Natural killer cell (primary cell): ENCODE data around the gene TMEM82. TPM values are rescaled to one million over a fixed set of nuclear protein-coding genes. Genes with fewer than 3 reads are reported as not detected.

Experiments used
- ATAC-seq, 3 donors: fragments of 150-1000 bp in 2 of 3; fragments of 200-7000 bp in 1 of 3; cut with Tn5 transposase; 1 replicate in 1 of 3; 2 replicates in 2 of 3; pipeline ENCODE4 v1.10.0; 2021; ENCODE audit warnings: mild to moderate bottlenecking in 2 of 3, moderate library complexity in 2 of 3
- DNase-seq, 2 donors: peaks; one replicate each; pipeline versions ENCODE4 v3.0.0 to v3.0.0-alpha.2; 2013 to 2021; ENCODE audit warnings: mixed read lengths in 1 of 2
- H3K27ac ChIP-seq: one replicate; pipeline ENCODE4 v1.5.1; 2013; ENCODE audit warnings: mild to moderate bottlenecking, low read length
- H3K27me3 ChIP-seq: one replicate; pipeline ENCODE4 v1.6.1; 2013; ENCODE audit warnings: low read length; ENCODE audit not compliant: control insufficient read depth, insufficient read depth
- H3K36me3 ChIP-seq: one replicate; pipeline ENCODE4 v1.6.1; 2013; ENCODE audit warnings: low read length; ENCODE audit not compliant: control insufficient read depth, insufficient read depth
- H3K4me1 ChIP-seq: one replicate; pipeline ENCODE4 v1.6.1; 2013; ENCODE audit warnings: low read length; ENCODE audit not compliant: control insufficient read depth, insufficient read depth
- H3K4me3 ChIP-seq: one replicate; pipeline ENCODE4 v1.5.1; 2013; ENCODE audit warnings: low read length
- H3K9me3 ChIP-seq: one replicate; pipeline ENCODE4 v1.6.1; 2013; ENCODE audit warnings: low read length; ENCODE audit not compliant: control insufficient read depth, insufficient read depth
- H3K27ac Mint-ChIP-seq, 2 donors: one replicate each; pipeline ENCODE4 v1.8.0; 2022; ENCODE audit warnings: mild to moderate bottlenecking in 2 of 2, mixed read lengths in 2 of 2, moderate library complexity in 1 of 2
- H3K27me3 Mint-ChIP-seq, 2 donors: one replicate each; pipeline ENCODE4 v1.8.0; 2022; ENCODE audit warnings: low read depth in 2 of 2, mixed read lengths in 2 of 2
- H3K36me3 Mint-ChIP-seq: one replicate; pipeline ENCODE4 v1.8.0; 2022; ENCODE audit warnings: mixed read lengths
- H3K4me1 Mint-ChIP-seq, 2 donors: one replicate each; pipeline ENCODE4 v1.8.0; 2022; ENCODE audit warnings: mixed read lengths in 2 of 2
- H3K4me3 Mint-ChIP-seq: one replicate; pipeline ENCODE4 v1.8.0; 2022; ENCODE audit warnings: mild to moderate bottlenecking, moderate library complexity, mixed read lengths
- H3K9me3 Mint-ChIP-seq, 2 donors: one replicate each; pipeline ENCODE4 v1.8.0; 2022; ENCODE audit warnings: mixed read lengths in 2 of 2
- WGBS: methylation state at CpG from one replicate; pipeline ENCODE4 v1.1.7; 2013; ENCODE audit warnings: missing lambda C conversion rate; ENCODE audit not compliant: insufficient coverage; 5-methylcytosine and 5-hydroxymethylcytosine counted together
- intact Hi-C: fragments of 100-400 bp; cut with micrococcal nuclease; formaldehyde crosslinking; loops from one replicate; pipeline ENCODE4 v1.14.2; 2022
- total RNA-seq, 4 donors: library from RNA; stranded (reverse); fragments of 120-200 nt in 1 of 4; gene quantifications; one replicate each; pipeline versions ENCODE4 v1.2.3 to v1.2.4, GENCODE V29; 2013 to 2022
- TF ChIP-seq, protein P1 (sequence below): fragments of 200-600 bp; IDR thresholded peaks from one replicate; pipeline ENCODE4 v1.8.0; 2022; ENCODE audit warnings: antibody characterized with exemption

TMEM82 gene
- total RNA-seq, 3 donors from 2014 or later (not counting 1 experiment from before 2014, with no cell fraction given), result not detected

DNA sequence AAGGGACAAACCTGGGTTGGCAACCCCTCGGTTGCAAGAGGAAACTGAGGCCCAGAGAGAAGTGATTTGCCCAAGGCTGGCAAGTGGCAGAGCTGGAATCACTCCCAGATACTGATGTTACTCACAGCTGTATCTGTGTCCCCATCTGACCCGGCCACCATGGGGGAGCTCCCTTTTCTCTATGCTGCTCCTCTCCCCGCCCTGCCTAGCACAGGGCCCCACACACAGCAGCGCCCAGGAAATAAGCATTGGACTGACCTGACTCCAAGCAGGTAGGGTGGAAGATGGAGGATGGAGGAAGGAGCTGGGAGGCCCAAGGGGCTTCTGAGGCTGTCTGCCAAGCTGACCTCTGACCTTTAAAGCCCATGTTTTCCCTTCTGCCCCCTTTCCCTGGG, 13.3 kb downstream of the TMEM82 start:
- H3K36me3 ChIP-seq, result no peaks in the 10 kb centered on the region
- DNase-seq, result no peak
- no peaks in the 10 kb centered on the region for H3K9me3 ChIP-seq
- Mint-ChIP-seq H3K27ac (no peak overlapping the region), H3K36me3 (no peaks in the 10 kb centered on the region), H3K4me3 (no peak overlapping the region), H3K4me1 (peaks cover 0 to 5% of the 10 kb centered on the region in 2 donors), H3K27me3 (peaks cover 14 to 34% of the 10 kb centered on the region in 2 donors), H3K9me3 (no peaks in the 10 kb centered on the region)
- ATAC-seq, result no peak
- H3K4me1 ChIP-seq, result peaks cover 10% of the 10 kb centered on the region
- H3K27ac ChIP-seq, result no peak overlapping the region
- no peak overlapping the region for H3K4me3 ChIP-seq
- 78% methylated on average over 4 of the region's 4 CpGs for WGBS
- peaks cover 25% of the 10 kb centered on the region for H3K27me3 ChIP-seq
- TF ChIP-seq, protein P1, sequence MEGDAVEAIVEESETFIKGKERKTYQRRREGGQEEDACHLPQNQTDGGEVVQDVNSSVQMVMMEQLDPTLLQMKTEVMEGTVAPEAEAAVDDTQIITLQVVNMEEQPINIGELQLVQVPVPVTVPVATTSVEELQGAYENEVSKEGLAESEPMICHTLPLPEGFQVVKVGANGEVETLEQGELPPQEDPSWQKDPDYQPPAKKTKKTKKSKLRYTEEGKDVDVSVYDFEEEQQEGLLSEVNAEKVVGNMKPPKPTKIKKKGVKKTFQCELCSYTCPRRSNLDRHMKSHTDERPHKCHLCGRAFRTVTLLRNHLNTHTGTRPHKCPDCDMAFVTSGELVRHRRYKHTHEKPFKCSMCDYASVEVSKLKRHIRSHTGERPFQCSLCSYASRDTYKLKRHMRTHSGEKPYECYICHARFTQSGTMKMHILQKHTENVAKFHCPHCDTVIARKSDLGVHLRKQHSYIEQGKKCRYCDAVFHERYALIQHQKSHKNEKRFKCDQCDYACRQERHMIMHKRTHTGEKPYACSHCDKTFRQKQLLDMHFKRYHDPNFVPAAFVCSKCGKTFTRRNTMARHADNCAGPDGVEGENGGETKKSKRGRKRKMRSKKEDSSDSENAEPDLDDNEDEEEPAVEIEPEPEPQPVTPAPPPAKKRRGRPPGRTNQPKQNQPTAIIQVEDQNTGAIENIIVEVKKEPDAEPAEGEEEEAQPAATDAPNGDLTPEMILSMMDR, result no peak
- intact Hi-C loops, result no loop called here

- H3K4me3 Mint-ChIP-seq, result no peak overlapping the region
- Histone ChIP-seq H3K9me3 (no peaks in the 10 kb centered on the region), H3K36me3 (no peaks in the 10 kb centered on the region), H3K27ac (no peak overlapping the region), H3K4me3 (no peak overlapping the region), H3K27me3 (peaks cover 28% of the 10 kb centered on the region), H3K4me1 (peaks cover 10% of the 10 kb centered on the region)
- 24% methylated on average over 21 of the region's 21 CpGs for WGBS
- ATAC-seq, result no peak
- H3K9me3 Mint-ChIP-seq, result no peaks in the 10 kb centered on the region
- intact Hi-C loops, result no loop called here
- no peaks in the 10 kb centered on the region for H3K36me3 Mint-ChIP-seq
- TF ChIP-seq, protein P1, result no peak
- H3K27me3 Mint-ChIP-seq, result peaks cover 17 to 40% of the 10 kb centered on the region in 2 donors
- H3K27ac Mint-ChIP-seq, result no peak overlapping the region
- H3K4me1 Mint-ChIP-seq, result peaks cover 0 to 5% of the 10 kb centered on the region in 2 donors
- peak in 1 of 2 donors; percentile 27 for DNase-seq
These were observed 14.1 kb downstream of the TMEM82 start for GRCh38 chr1:15756143-15757015.

DNA sequence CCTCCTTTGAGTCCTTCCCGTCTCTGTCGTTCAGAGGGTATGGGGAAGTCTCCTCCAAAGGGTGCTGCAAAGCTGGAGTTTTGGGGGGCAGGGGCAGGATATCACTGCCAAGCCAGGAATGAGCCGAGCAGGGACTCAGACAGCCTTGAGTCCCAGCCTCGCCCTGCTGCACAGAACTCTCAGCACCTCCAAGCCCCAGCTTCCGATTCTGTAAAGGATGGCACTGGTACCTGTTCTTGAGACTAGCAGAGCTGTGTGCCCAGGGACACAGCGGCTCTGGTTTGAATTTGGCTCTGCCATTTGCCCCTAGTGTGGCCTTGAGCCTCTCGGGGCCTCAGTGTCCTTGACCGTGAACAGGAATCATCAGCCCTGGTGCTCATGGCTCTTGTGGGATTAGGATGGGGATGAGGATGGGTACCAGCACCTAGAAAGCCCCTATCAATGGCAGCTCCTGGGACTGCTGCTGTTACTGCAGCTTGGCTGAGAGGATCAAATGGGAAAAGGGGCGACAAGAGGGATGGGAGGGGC, 14.8 kb downstream of the TMEM82 start:
- Histone ChIP-seq H3K9me3 (no peaks in the 10 kb centered on the region), H3K4me1 (peaks cover 10% of the 10 kb centered on the region), H3K4me3 (no peak overlapping the region), H3K36me3 (no peaks in the 10 kb centered on the region), H3K27me3 (peaks cover 28% of the 10 kb centered on the region), H3K27ac (no peak overlapping the region)
- no peaks in the 10 kb centered on the region for H3K36me3 Mint-ChIP-seq
- H3K27ac Mint-ChIP-seq, result no peak overlapping the region
- H3K4me1 Mint-ChIP-seq, result peaks cover 0 to 5% of the 10 kb centered on the region in 2 donors
- peaks cover 23 to 43% of the 10 kb centered on the region in 2 donors for H3K27me3 Mint-ChIP-seq
- intact Hi-C loops, result no loop called here
- no peaks in the 10 kb centered on the region for H3K9me3 Mint-ChIP-seq
- no peak overlapping the region for H3K4me3 Mint-ChIP-seq
- peak in 1 of 2 donors; percentile 19 for DNase-seq
- TF ChIP-seq, protein P1, result no peak
- WGBS, result 60% methylated on average over 9 of the region's 9 CpGs
- no peak for ATAC-seq
